Measurements from ENCODE around the gene BRI3. TPM values are rescaled to one million over a fixed set of nuclear protein-coding genes. Genes with fewer than 3 reads are reported as not detected.

BRI3 gene
- total and polyA plus RNA-seq, 10 of the 15 experiments (the other 5 are each of a cell fraction or from before 2014, with no cell fraction given) = 4.5 to 56.3 (median 21.5) TPM

DNA sequence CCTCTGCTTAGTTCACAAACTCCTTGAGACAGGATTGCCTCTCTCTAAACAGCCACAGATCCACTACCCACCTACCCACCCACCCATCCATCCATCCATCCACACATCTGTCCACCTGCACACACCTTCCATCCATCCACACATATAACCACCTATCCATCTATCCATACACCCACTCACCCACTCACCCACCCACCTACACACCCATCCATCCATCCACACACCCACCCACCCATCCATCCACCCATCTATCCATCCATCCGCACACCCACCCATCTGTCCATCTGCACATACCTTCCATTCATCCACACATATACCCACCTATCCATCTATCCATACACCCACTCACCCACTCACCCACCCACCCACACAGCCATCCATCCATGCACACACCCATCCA is 39.1 kb upstream of the BRI3 start:
- no peaks in the 10 kb centered on the region for H3K79me2 ChIP-seq (ENCODE audit: control insufficient read depth, insufficient read depth, low read length)
- no peak for ATAC-seq
- no peak overlapping the region for H3K27ac ChIP-seq (ENCODE audit: control insufficient read depth, insufficient read depth)
- no peak overlapping the region for H3K4me3 ChIP-seq
- H3K27me3 ChIP-seq (replicated peaks in 1 of 2; ENCODE audit: control insufficient read depth in 2 of 2, insufficient read depth in 2 of 2, low read length in 1 of 2) = no peaks in the 10 kb centered on the region
- FAIRE-seq = peak; percentile 64
- H4K20me1 ChIP-seq (ENCODE audit: control insufficient read depth, insufficient read depth) = no peaks in the 10 kb centered on the region
- RAD21 ChIA-PET (ENCODE audit: unreplicated experiment) = no interaction called here
- SMC1A ChIA-PET (ENCODE audit: uncharacterized antibody, unreplicated experiment) = interaction anchor here (0.8 kb wide), 1 partner anchor 132 kb away, joined by 3 read pairs; no protein-coding TSS in a partner anchor
- no TSS peak for BruUV-seq (replicated peaks)
- H3K4me1 ChIP-seq (ENCODE audit: control insufficient read depth, insufficient read depth, low read length) = no peaks in the 10 kb centered on the region
- H3K9ac ChIP-seq (ENCODE audit: control insufficient read depth, insufficient read depth, low read length) = no peak overlapping the region
- H3K36me3 ChIP-seq (ENCODE audit: control insufficient read depth in 2 of 2, insufficient read depth in 2 of 2, low read length in 1 of 2) = no peaks in the 10 kb centered on the region
- no peak overlapping the region for H3K4me2 ChIP-seq (ENCODE audit: control insufficient read depth, insufficient read depth)
- no peak for DNase-seq (ENCODE audit: low read depth, low spot score)
- POLR2A ChIA-PET = no interaction called here
- in situ Hi-C loops (cut with MboI) = loop anchor here (5.0 kb wide), 1 partner anchor 220 kb away; no protein-coding TSS in a partner anchor
- no CpG with 5 or more reads among the region's 1 CpG for WGBS (ENCODE audit: insufficient coverage, insufficient replicate concordance, low lambda C conversion rate, missing lambda C conversion rate)
- no peaks in the 10 kb centered on the region for H3K9me3 ChIP-seq (replicated peaks; ENCODE audit: control insufficient read depth, insufficient read depth, low read length)
- no peak overlapping the region for H2AFZ ChIP-seq (ENCODE audit: control insufficient read depth, low read depth, low read length)
- intact Hi-C loops (cut with micrococcal nuclease; ENCODE audit: unreplicated experiment) = no loop called here
- CTCF ChIA-PET = interaction anchor here (1.1 to 1.4 kb wide), 2 partner anchors 74 to 136 kb away, joined by 3 to 6 read pairs; partner anchors contain the start of gene LMTK2
- TF ChIP-seq NBN (IDR thresholded peaks at IDR 0.05) = no peak
- TF ChIP-seq, protein P1, sequence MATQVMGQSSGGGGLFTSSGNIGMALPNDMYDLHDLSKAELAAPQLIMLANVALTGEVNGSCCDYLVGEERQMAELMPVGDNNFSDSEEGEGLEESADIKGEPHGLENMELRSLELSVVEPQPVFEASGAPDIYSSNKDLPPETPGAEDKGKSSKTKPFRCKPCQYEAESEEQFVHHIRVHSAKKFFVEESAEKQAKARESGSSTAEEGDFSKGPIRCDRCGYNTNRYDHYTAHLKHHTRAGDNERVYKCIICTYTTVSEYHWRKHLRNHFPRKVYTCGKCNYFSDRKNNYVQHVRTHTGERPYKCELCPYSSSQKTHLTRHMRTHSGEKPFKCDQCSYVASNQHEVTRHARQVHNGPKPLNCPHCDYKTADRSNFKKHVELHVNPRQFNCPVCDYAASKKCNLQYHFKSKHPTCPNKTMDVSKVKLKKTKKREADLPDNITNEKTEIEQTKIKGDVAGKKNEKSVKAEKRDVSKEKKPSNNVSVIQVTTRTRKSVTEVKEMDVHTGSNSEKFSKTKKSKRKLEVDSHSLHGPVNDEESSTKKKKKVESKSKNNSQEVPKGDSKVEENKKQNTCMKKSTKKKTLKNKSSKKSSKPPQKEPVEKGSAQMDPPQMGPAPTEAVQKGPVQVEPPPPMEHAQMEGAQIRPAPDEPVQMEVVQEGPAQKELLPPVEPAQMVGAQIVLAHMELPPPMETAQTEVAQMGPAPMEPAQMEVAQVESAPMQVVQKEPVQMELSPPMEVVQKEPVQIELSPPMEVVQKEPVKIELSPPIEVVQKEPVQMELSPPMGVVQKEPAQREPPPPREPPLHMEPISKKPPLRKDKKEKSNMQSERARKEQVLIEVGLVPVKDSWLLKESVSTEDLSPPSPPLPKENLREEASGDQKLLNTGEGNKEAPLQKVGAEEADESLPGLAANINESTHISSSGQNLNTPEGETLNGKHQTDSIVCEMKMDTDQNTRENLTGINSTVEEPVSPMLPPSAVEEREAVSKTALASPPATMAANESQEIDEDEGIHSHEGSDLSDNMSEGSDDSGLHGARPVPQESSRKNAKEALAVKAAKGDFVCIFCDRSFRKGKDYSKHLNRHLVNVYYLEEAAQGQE (IDR thresholded peaks at IDR 0.05; ENCODE audit: low read depth, low read length) = no peak
- no peak for TF ChIP-seq SREBF1 (IDR thresholded peaks at IDR 0.05; ENCODE audit: low read length)
- TF ChIP-seq RFX5 (IDR thresholded peaks at IDR 0.05; ENCODE audit: low read depth, low read length) = no peak
- TF ChIP-seq RBBP5 (conservative IDR thresholded peaks at IDR 0.05) = no peak
- TF ChIP-seq BHLHE40 (IDR thresholded peaks at IDR 0.05; ENCODE audit: borderline replicate concordance in 1 of 2, low read depth in 2 of 2, low read length in 1 of 2) = no peak
- no peak for TF ChIP-seq USF2 (IDR thresholded peaks at IDR 0.05; ENCODE audit: borderline replicate concordance, low read depth, low read length)
- no peak for TF ChIP-seq RELB (IDR thresholded peaks at IDR 0.05; ENCODE audit: low read depth)
- TF ChIP-seq, protein P2, sequence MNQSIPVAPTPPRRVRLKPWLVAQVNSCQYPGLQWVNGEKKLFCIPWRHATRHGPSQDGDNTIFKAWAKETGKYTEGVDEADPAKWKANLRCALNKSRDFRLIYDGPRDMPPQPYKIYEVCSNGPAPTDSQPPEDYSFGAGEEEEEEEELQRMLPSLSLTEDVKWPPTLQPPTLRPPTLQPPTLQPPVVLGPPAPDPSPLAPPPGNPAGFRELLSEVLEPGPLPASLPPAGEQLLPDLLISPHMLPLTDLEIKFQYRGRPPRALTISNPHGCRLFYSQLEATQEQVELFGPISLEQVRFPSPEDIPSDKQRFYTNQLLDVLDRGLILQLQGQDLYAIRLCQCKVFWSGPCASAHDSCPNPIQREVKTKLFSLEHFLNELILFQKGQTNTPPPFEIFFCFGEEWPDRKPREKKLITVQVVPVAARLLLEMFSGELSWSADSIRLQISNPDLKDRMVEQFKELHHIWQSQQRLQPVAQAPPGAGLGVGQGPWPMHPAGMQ (IDR thresholded peaks at IDR 0.05; ENCODE audit: borderline replicate concordance) = no peak
- TF ChIP-seq, protein P3, sequence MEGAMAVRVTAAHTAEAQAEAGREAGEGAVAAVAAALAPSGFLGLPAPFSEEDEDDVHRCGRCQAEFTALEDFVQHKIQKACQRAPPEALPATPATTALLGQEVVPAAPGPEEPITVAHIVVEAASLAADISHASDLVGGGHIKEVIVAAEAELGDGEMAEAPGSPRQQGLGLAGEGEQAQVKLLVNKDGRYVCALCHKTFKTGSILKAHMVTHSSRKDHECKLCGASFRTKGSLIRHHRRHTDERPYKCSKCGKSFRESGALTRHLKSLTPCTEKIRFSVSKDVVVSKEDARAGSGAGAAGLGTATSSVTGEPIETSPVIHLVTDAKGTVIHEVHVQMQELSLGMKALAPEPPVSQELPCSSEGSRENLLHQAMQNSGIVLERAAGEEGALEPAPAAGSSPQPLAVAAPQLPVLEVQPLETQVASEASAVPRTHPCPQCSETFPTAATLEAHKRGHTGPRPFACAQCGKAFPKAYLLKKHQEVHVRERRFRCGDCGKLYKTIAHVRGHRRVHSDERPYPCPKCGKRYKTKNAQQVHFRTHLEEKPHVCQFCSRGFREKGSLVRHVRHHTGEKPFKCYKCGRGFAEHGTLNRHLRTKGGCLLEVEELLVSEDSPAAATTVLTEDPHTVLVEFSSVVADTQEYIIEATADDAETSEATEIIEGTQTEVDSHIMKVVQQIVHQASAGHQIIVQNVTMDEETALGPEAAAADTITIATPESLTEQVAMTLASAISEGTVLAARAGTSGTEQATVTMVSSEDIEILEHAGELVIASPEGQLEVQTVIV (IDR thresholded peaks at IDR 0.05; ENCODE audit: borderline replicate concordance, partially characterized antibody) = no peak
- no peak for TF ChIP-seq CEBPB (IDR thresholded peaks at IDR 0.05; ENCODE audit: borderline replicate concordance in 1 of 2, low read depth in 2 of 2, low read length in 2 of 2)
- no peak for TF ChIP-seq ETV6 (conservative IDR thresholded peaks at IDR 0.05 in 1 of 2, IDR thresholded peaks at IDR 0.05 in 1 of 2; ENCODE audit: borderline replicate concordance in 1 of 2, low read depth in 1 of 2)
- TF ChIP-seq NFIC (IDR thresholded peaks at IDR 0.05; ENCODE audit: low read depth, low read length) = no peak
- no peak for TF ChIP-seq ZNF24 (IDR thresholded peaks at IDR 0.05)

All from GM12878 (cell line).